HG03103 (cell line): ENCODE measurements around the gene CDPF1.

Source experiments
- ATAC-seq: cut with Tn5 transposase; IDR thresholded peaks from one replicate; pipeline ENCODE4 v1.9.1; 2021; ENCODE audit warnings: low read depth; ENCODE audit not compliant: unreplicated experiment

Gene CDPF1

GRCh38 chr22:46259374-46259773 lies 9.3 kb upstream of the CDPF1 start:
- ATAC-seq, result no peak

GRCh38 chr22:46256358-46256958 lies 6.4 kb upstream of the CDPF1 start:
- ATAC-seq, result no peak

- no peak for ATAC-seq
Measured at GRCh38 chr22:46251816-46252380, 1.8 kb upstream of the CDPF1 start.

DNA sequence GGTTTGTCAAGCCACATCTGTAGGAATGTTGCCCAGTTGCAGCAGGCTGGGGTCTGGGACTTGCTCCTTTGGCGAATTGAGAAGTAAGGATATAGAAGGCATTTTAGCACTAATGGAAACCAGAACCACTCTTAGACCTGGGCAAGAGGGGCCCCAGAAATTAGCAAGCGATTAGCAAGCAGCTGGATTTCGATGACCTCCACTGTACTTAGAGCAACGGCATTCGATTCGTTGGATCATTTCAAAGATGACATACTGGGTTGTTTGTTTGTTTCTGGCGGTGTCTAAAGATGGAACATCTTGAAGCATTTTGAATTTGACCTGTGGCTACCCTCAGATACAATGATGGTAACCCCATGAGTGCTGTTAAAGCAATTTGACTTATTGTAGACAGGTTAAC lies 1.2 kb upstream of the CDPF1 start:
- ATAC-seq, result no peak

DNA sequence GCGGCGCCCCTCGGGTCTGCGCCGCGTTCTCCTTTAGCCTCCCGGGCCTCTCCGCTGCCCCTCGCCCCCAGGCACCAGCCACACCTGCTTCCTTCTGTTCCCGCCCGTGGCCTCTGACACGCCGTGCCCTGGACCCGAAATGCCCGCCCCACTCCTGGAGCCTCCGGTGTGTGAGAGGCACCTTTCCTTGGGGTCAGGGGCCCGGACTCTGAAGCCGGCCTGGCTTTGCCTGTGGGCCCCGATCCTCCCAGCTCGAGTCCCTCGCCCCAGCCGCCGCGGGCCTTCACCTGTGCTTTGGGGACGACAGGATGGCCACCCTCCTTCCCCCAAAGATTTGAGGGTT lies 661 bp upstream of the CDPF1 start:
- ATAC-seq, result peak; percentile 6

- ATAC-seq, result no peak
Measured at GRCh38 chr22:46247443-46247975, 2.6 kb downstream of the CDPF1 start.

- ATAC-seq, result no peak
Measured at GRCh38 chr22:46246178-46246577, 3.9 kb downstream of the CDPF1 start.

DNA sequence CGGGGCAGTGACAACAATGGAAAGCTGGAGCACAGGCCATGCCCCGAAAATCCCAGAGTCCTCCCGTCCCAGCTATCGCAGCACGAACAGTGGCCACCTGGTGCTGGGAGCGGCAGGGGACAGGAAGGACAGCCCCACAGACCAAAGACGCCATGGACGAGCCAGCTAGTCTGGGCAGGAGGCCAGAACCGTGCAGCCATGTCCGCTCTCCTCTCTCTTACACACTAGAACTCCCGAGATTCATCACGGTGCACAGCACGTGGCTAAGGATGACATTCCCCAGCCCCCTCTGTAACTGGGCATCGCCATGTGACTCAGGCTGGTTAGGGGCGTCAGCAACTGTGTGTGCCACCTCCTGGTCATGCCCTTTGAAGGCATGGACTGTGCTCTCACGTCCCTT lies 4.6 kb downstream of the CDPF1 start:
- no peak for ATAC-seq

DNA sequence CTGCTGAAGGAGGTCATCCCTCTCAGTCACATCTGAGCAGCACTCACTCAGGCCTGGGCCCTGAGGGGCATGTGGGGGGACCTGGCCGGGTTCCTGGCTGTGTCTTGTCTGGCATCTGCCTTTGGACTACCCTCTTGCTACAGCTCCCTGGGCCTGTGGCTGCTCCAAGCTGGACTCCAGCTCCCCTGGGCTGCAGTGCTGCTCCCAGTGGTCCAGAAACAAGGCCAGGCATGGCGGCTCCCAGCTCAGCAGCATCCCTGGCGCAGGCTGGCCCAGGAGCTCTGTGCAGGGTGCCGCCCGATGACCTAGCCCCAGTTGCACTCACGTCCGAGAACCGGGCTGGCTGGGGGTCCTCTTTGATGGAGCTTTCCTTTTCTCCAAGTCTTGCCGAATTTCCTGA lies 5.3 kb downstream of the CDPF1 start:
- no peak for ATAC-seq

DNA sequence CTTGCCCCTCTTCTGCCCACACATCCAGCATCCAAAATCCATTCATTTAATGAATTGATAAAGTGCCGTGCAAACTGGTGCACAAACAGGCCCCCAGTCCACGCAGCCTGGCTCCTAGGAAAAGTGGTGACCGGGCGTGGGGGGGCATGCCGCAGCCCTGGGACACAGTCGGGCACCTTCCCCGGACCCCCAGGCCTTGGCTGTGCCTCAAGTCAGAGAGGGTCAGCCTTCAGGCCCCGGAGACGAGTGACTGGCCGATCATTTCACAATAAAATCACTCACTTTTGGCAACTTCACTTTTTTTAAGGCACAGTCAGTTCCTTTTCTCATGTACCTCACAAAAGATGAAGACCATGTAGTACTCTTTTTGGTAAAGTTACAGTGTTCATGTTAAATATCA lies 8.0 kb downstream of the CDPF1 start:
- ATAC-seq, result no peak

DNA sequence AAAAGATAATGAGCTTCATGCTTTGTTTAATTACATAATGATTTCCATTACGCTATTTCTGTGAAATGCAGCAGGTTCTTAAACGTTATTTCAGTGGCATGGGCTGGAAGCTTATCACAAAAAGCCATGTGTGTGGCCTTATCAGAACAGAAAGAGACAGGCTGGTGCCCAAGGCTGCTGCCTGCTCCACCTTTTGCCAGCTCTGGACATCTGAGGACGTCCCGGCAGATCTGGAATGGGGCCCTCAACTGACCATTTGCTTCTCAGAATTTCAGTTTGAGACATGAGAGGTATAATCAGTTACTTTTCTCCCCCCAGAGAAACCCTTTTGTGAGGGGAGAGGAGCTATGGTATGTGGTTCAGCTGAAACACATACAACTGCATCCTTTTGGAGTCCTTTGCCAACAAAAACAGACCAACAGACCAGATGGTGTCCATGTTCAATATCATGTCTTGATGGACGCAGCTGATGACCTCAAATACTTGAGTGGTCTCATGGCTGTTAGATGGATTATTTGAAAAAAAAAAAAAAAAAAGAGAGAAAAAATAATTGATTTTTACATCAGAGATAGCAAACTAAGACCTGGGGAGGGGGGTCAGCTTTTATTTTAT lies 8.6 kb downstream of the CDPF1 start:
- ATAC-seq, result no peak

GRCh38 chr22:46240907-46241306 lies 9.2 kb downstream of the CDPF1 start:
- no peak for ATAC-seq

GRCh38 chr22:46240506-46240905 lies 9.6 kb downstream of the CDPF1 start:
- ATAC-seq, result no peak

DNA sequence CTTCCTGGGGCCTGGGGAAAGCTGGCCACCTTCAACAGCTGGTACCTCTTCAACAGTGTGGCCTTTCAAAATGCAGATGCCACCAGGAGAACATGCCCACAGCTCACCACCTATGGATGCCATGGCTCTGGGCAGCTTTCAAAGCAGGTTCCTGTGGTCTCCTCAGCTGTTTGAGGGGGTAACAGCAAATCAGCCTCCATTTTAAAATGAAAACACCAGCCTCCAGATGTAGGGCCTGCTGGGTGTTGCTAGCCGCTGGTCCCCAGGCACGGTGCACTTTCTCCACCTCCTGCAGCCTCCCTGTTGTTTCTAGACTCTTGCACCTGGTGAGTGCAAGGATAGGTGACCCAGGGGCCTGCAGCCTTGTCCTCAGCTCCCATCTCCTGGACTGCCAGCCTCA lies 10.0 kb downstream of the CDPF1 start:
- no peak for ATAC-seq

- ATAC-seq, result no peak
Measured at GRCh38 chr22:46239261-46240048, 10.6 kb downstream of the CDPF1 start.

- no peak for ATAC-seq
Measured at GRCh38 chr22:46238541-46238940, 11.6 kb downstream of the CDPF1 start.

DNA sequence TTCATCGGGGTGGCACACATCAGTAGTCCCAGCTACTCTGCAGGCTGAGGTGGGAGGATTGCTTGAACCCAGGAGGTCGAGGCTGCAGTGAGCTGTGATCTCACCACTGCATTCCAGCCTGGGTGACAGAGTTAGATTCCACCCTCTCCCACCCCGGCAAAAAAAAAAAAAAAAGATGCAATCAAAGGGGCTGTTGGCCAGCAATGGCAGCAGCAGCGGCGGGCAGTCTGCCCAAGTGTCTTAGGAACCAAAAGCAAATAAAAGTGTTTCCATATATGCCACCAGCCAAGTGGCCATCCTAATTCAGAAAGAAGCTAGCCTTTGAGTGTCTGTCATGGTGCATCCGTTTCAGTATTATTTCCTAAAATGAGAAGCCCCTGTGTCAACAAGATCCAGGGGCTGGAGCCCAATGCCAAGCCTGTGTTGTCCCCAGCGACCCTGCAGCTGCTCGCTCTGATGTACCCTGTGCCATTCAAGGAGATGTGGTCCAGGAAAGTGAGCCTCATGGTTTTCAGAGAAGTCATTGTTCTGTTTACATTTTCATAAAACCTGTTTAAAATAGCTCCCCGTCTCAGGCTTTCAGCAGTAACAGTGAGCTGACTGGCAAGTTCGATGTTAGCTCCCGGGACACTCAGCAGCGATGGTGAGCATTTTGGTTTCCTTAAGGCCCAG lies 12.5 kb downstream of the CDPF1 start:
- no peak for ATAC-seq

DNA sequence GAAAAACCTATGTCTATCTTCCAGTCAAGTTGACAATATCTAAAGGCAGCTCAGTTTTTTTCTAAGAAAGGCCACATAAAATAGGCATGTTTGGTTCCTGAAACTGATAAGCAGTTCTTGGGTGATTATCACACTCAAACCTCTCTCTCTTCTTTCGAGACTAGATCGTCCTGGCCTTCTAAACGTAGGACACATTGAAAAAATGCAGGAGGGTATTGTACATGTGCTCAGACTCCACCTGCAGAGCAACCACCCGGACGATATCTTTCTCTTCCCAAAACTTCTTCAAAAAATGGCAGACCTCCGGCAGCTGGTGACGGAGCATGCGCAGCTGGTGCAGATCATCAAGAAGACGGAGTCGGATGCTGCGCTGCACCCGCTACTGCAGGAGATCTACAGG lies 15.1 kb downstream of the CDPF1 start:
- no peak for ATAC-seq

GRCh38 chr22:46233231-46233630 lies 16.9 kb downstream of the CDPF1 start:
- no peak for ATAC-seq

- no peak for ATAC-seq
Measured at GRCh38 chr22:46230262-46230901, 19.7 kb downstream of the CDPF1 start.
